Epithelial cell of proximal tubule (primary cell): Measurements from ENCODE around the gene FAM163B. TPM values are rescaled to one million over a fixed set of nuclear protein-coding genes. Genes with fewer than 3 reads are reported as not detected.

ENCODE experiments used
- DNase-seq: peaks from one replicate; pipeline ENCODE4 v3.0.0-alpha.2; 2011; ENCODE audit warnings: low read depth
- H3K4me3 ChIP-seq: 2 replicates; pipeline ENCODE4 v1.5.1; 2011; ENCODE audit warnings: low read depth, mild to moderate bottlenecking, low read length
- total RNA-seq: library from RNA; depleted of rRNA; stranded (reverse); fragments of >200 nt; gene quantifications from 2 replicates; pipeline ENCODE4 v1.2.3, GENCODE V29; 2015
- TF ChIP-seq, protein P1 (sequence below): conservative IDR thresholded peaks from 2 replicates; pipeline ENCODE4 v1.5.1; 2012; ENCODE audit warnings: low read depth, mild to moderate bottlenecking, low read length

The FAM163B gene
- total RNA-seq, 1 donor from 2014 or later: not detected

GRCh38 chr9:133528876-133529241, 80.3 kb downstream of the FAM163B start:
- no peak overlapping the region for H3K4me3 ChIP-seq
- TF ChIP-seq, protein P1, sequence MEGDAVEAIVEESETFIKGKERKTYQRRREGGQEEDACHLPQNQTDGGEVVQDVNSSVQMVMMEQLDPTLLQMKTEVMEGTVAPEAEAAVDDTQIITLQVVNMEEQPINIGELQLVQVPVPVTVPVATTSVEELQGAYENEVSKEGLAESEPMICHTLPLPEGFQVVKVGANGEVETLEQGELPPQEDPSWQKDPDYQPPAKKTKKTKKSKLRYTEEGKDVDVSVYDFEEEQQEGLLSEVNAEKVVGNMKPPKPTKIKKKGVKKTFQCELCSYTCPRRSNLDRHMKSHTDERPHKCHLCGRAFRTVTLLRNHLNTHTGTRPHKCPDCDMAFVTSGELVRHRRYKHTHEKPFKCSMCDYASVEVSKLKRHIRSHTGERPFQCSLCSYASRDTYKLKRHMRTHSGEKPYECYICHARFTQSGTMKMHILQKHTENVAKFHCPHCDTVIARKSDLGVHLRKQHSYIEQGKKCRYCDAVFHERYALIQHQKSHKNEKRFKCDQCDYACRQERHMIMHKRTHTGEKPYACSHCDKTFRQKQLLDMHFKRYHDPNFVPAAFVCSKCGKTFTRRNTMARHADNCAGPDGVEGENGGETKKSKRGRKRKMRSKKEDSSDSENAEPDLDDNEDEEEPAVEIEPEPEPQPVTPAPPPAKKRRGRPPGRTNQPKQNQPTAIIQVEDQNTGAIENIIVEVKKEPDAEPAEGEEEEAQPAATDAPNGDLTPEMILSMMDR: no peak
- DNase-seq: no peak

GRCh38 chr9:133528001-133528875, 81.0 kb downstream of the FAM163B start:
- DNase-seq: no peak
- H3K4me3 ChIP-seq: no peak overlapping the region
- TF ChIP-seq, protein P1: no peak

DNA sequence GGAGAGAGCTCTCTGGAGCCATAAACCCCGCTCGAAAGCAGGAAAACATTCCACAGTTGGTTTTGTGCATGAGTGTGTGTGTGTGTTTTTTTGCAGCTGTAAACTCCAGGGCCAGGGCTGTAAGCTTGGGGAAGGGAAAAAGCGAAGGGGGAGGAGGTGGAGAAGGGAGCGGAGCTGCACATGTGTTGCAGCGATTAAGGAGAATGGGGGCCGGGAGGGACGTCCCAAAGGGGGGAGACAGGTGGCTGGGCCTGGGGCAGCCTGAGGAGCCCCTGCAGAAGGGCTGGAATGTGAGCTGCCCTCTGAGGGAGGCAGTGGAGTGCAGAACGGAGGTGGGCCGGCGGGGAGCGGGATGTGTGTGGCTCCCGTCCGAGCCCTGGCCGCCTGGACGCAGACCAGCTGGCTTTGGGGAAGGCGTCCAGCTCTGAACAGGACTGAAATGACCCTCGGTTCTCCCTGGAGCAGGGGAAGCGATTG, 81.7 kb downstream of the FAM163B start:
- TF ChIP-seq, protein P1: no peak
- no peak for DNase-seq
- no peak overlapping the region for H3K4me3 ChIP-seq

Other genes with a start within 250 kb of the FAM163B start
- gene SURF4, start 233.3 kb downstream of the FAM163B start, total RNA-seq: 125 and 252 TPM in 2 replicates
- 1.3 TPM in 1 of 2 replicates, not detected in the other for gene STKLD1, start 233.0 kb downstream of the FAM163B start, total RNA-seq
- gene REXO4, start 191.4 kb downstream of the FAM163B start, total RNA-seq: 24.4 and 30.4 TPM in 2 replicates
- 0.22 and 0.75 TPM in 2 replicates for gene ADAMTS13, start 187.0 kb downstream of the FAM163B start, total RNA-seq
- gene CACFD1, start 149.4 kb downstream of the FAM163B start, total RNA-seq: 4.3 and 11.0 TPM in 2 replicates
- 29.2 and 40.5 TPM in 2 replicates for gene SLC2A6, start 130.3 kb downstream of the FAM163B start, total RNA-seq
- gene MYMK, start 84.4 kb downstream of the FAM163B start, total RNA-seq: not detected in 2 replicates
- not detected in 2 replicates for gene ADAMTSL2, start 74.7 kb downstream of the FAM163B start, total RNA-seq
- gene DBH, start 27.0 kb upstream of the FAM163B start, total RNA-seq: not detected in 2 replicates
- gene SARDH, start 129.0 kb upstream of the FAM163B start, total RNA-seq: 0.07 and 0.92 TPM in 2 replicates